Neural crest cell (in vitro differentiated cells): Measurements from ENCODE around the gene HMOX1. TPM values are rescaled to one million over a fixed set of nuclear protein-coding genes. Genes with fewer than 3 reads are reported as not detected.

Source experiments
- DNase-seq: peaks from one replicate; pipeline ENCODE4 v3.0.0; 2021; ENCODE audit warnings: low read depth, mixed read lengths, low spot score
- H3K27ac Mint-ChIP-seq: one replicate; pipeline ENCODE4 v1.8.0; 2021; ENCODE audit warnings: mild to moderate bottlenecking, mixed read lengths; ENCODE audit not compliant: unreplicated experiment
- H3K27me3 Mint-ChIP-seq: 2 replicates; pipeline ENCODE4 v1.8.0; 2021; ENCODE audit warnings: low read depth, mild to moderate bottlenecking, mixed read lengths
- H3K36me3 Mint-ChIP-seq: 2 replicates; pipeline ENCODE4 v1.8.0; 2021; ENCODE audit warnings: low read depth, mild to moderate bottlenecking, mixed read lengths
- H3K4me1 Mint-ChIP-seq: 2 replicates; pipeline ENCODE4 v1.8.0; 2021; ENCODE audit warnings: mixed read lengths
- H3K4me3 Mint-ChIP-seq: one replicate; pipeline ENCODE4 v1.8.0; 2021; ENCODE audit warnings: mild to moderate bottlenecking, mixed read lengths
- H3K9me3 Mint-ChIP-seq: 2 replicates; pipeline ENCODE4 v1.8.0; 2021; ENCODE audit warnings: mixed read lengths
- CTCF ChIP-seq: fragments of 200-600 bp; sonication (generic); conservative IDR thresholded peaks from 2 replicates; pipeline ENCODE4 v1.5.0; 2021; ENCODE audit warnings: antibody characterized with exemption, mild to moderate bottlenecking
- total RNA-seq: library from RNA; stranded (reverse); gene quantifications from 2 replicates; pipeline ENCODE4 v1.2.1, GENCODE V29; 2021

The HMOX1 gene
- total RNA-seq, 1 donor from 2014 or later, result 2.4 TPM

GRCh38 chr22:35344956-35345690 lies 35.8 kb upstream of the HMOX1 start:
- peaks cover under 1% of the 10 kb centered on the region for H3K4me1 Mint-ChIP-seq
- no peaks in the 10 kb centered on the region for H3K36me3 Mint-ChIP-seq
- H3K27ac Mint-ChIP-seq, result no peak overlapping the region
- no peak overlapping the region for H3K4me3 Mint-ChIP-seq
- H3K9me3 Mint-ChIP-seq, result no peaks in the 10 kb centered on the region
- TF ChIP-seq CTCF, result no peak
- H3K27me3 Mint-ChIP-seq, result no peaks in the 10 kb centered on the region
- DNase-seq, result no peak

- TF ChIP-seq CTCF, result no peak
- Mint-ChIP-seq H3K27me3 (no peaks in the 10 kb centered on the region), H3K4me3 (no peak overlapping the region), H3K4me1 (peaks cover 9% of the 10 kb centered on the region), H3K27ac (no peak overlapping the region), H3K9me3 (no peaks in the 10 kb centered on the region), H3K36me3 (no peaks in the 10 kb centered on the region)
- no peak for DNase-seq
These were observed 34.9 kb upstream of the HMOX1 start for GRCh38 chr22:35345808-35346505.

GRCh38 chr22:35346596-35347220 lies 34.2 kb upstream of the HMOX1 start:
- peaks cover 17% of the 10 kb centered on the region for H3K4me1 Mint-ChIP-seq
- no peak for TF ChIP-seq CTCF
- no peak for DNase-seq
- H3K27me3 Mint-ChIP-seq, result peaks cover 6% of the 10 kb centered on the region
- H3K4me3 Mint-ChIP-seq, result no peak overlapping the region
- no peak overlapping the region for H3K27ac Mint-ChIP-seq
- no peaks in the 10 kb centered on the region for H3K9me3 Mint-ChIP-seq
- H3K36me3 Mint-ChIP-seq, result no peaks in the 10 kb centered on the region

GRCh38 chr22:35347462-35347861 lies 33.4 kb upstream of the HMOX1 start:
- no peak overlapping the region for H3K4me3 Mint-ChIP-seq
- no peak overlapping the region for H3K27ac Mint-ChIP-seq
- no peaks in the 10 kb centered on the region for H3K36me3 Mint-ChIP-seq
- no peaks in the 10 kb centered on the region for H3K9me3 Mint-ChIP-seq
- no peak for DNase-seq
- peaks cover 9% of the 10 kb centered on the region for H3K27me3 Mint-ChIP-seq
- no peak for TF ChIP-seq CTCF
- H3K4me1 Mint-ChIP-seq, result peaks cover 18% of the 10 kb centered on the region

GRCh38 chr22:35348026-35348590 lies 32.8 kb upstream of the HMOX1 start:
- no peaks in the 10 kb centered on the region for H3K36me3 Mint-ChIP-seq
- no peak for TF ChIP-seq CTCF
- no peak overlapping the region for H3K4me3 Mint-ChIP-seq
- no peaks in the 10 kb centered on the region for H3K9me3 Mint-ChIP-seq
- no peak for DNase-seq
- no peak overlapping the region for H3K27ac Mint-ChIP-seq
- H3K4me1 Mint-ChIP-seq, result peaks cover 18% of the 10 kb centered on the region
- H3K27me3 Mint-ChIP-seq, result peaks cover 9% of the 10 kb centered on the region
